GM19035 (cell line): ENCODE data around the gene PLBD2.

Experiments used
- ATAC-seq: cut with Tn5 transposase; IDR thresholded peaks from one replicate; pipeline ENCODE4 v1.9.1; 2021; ENCODE audit not compliant: unreplicated experiment

Gene PLBD2

GRCh38 chr12:113438523-113439300, 80.3 kb downstream of the PLBD2 start:
- ATAC-seq, result no peak

- ATAC-seq, result no peak
These were observed 80.9 kb downstream of the PLBD2 start for GRCh38 chr12:113439301-113439597.

GRCh38 chr12:113439606-113440030, 81.2 kb downstream of the PLBD2 start:
- no peak for ATAC-seq

- ATAC-seq, result no peak
These were observed 81.9 kb downstream of the PLBD2 start for GRCh38 chr12:113440336-113440735.
